IPS-15b (cell line): Measurements from ENCODE around the gene CD55.
"Not testable (repeated sequence)": the region's sequence is repeated elsewhere in the genome, so short reads cannot be mapped to it uniquely, and the experiment has no call there.

Experiments
- H3K27me3 ChIP-seq: one replicate; pipeline ENCODE4 v1.6.1; 2013; ENCODE audit warnings: low read length; ENCODE audit not compliant: control insufficient read depth, insufficient read depth
- H3K36me3 ChIP-seq: one replicate; pipeline ENCODE4 v1.6.1; 2013; ENCODE audit warnings: low read length; ENCODE audit not compliant: control insufficient read depth, insufficient read depth
- H3K4me1 ChIP-seq: one replicate; pipeline ENCODE4 v1.6.1; 2013; ENCODE audit warnings: mild to moderate bottlenecking, low read length; ENCODE audit not compliant: control insufficient read depth, insufficient read depth
- H3K4me3 ChIP-seq: one replicate; pipeline ENCODE4 v1.5.1; 2013; ENCODE audit warnings: low read depth, low read length
- H3K9ac ChIP-seq: one replicate; pipeline ENCODE4 v1.6.1; 2013; ENCODE audit warnings: low read depth, mild to moderate bottlenecking, low read length
- H3K9me3 ChIP-seq: one replicate; pipeline ENCODE4 v1.6.1; 2013; ENCODE audit warnings: mild to moderate bottlenecking, low read length; ENCODE audit not compliant: control insufficient read depth, insufficient read depth

CD55 gene

DNA sequence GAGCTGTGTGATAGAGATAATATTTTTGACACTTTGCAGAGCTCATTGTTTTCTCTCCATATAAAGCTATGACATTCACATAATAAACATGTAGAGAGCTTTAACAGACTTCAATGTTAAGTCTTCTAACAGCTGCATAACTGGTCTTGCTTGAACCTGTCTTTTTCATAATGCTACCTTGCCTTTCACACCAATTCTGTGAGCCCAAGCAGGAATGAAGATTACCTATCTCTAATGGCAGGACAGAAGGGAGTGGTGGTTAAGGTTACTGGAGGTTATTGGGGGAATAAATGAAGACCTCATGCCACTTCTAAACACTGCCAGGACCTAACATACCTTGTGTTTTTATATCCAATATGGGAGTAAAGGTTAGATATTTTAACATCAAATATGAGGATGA is 2.3 kb upstream of the CD55 start:
- Histone ChIP-seq H3K36me3 (no peaks in the 10 kb centered on the region), H3K9ac (no peak overlapping the region)

GRCh38 chr1:207320105-207320504 is 1.4 kb upstream of the CD55 start:
- not testable (repeated sequence) for H3K36me3 ChIP-seq, H3K9me3 ChIP-seq, H3K4me1 ChIP-seq, H3K9ac ChIP-seq, H3K4me3 ChIP-seq, H3K27me3 ChIP-seq

More for the DNA sequence above, 2.3 kb upstream of the CD55 start:
- Histone ChIP-seq H3K4me3 (no peak overlapping the region), H3K9me3 (no peaks in the 10 kb centered on the region), H3K4me1 (no peaks in the 10 kb centered on the region), H3K27me3 (no peaks in the 10 kb centered on the region)

DNA sequence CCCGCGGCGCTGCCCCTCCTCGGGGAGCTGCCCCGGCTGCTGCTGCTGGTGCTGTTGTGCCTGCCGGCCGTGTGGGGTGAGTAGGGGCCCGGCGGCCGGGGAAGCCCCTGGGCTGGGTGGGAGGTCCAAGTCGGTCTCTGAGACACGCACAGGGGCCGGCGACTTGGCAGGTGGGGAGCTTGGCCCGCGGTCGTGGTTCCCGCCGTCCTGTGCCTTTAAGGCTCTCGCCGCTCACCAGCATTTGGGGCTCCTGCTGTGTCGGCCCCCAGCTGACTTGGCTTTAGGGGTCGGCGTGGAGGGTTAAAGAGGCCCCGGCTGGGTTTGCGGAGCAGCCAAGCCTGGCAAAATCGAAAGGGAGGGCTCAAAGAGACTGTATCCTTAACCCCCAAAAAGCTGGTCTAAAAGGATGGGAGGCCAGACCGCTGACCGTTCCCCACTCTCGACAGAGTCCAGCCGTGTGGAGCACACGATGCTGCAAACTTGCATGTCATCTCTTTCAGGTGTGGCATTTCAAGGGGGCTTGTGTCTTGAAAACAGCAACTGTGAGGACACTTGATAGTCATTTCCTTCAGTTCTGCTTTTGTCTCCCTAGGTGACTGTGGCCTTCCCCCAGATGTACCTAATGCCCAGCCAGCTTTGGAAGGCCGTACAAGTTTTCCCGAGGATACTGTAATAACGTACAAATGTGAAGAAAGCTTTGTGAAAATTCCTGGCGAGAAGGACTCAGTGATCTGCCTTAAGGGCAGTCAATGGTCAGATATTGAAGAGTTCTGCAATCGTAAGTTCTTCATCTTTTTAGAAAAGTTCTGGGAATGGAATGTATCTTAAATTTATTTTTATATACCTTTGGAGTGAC is 540 bp downstream of the CD55 start:
- no peaks in the 10 kb centered on the region for H3K27me3 ChIP-seq
- H3K4me1 ChIP-seq, result no peaks in the 10 kb centered on the region
- peak overlapping the region; percentile 82 for H3K4me3 ChIP-seq
- peak overlapping the region; percentile 87 for H3K9ac ChIP-seq
- peaks cover 6% of the 10 kb centered on the region for H3K36me3 ChIP-seq
- no peaks in the 10 kb centered on the region for H3K9me3 ChIP-seq

GRCh38 chr1:207323425-207324225 is 2.1 kb downstream of the CD55 start:
- Histone ChIP-seq H3K4me1 (no peaks in the 10 kb centered on the region), H3K36me3 (peaks cover 7% of the 10 kb centered on the region), H3K9ac (no peak overlapping the region), H3K9me3 (no peaks in the 10 kb centered on the region), H3K4me3 (no peak overlapping the region), H3K27me3 (no peaks in the 10 kb centered on the region)

GRCh38 chr1:207328004-207328403 is 6.5 kb downstream of the CD55 start:
- Histone ChIP-seq H3K27me3 (no peaks in the 10 kb centered on the region), H3K4me3 (no peak overlapping the region), H3K9ac (no peak overlapping the region), H3K4me1 (no peaks in the 10 kb centered on the region), H3K36me3 (peaks cover 7% of the 10 kb centered on the region), H3K9me3 (no peaks in the 10 kb centered on the region)

DNA sequence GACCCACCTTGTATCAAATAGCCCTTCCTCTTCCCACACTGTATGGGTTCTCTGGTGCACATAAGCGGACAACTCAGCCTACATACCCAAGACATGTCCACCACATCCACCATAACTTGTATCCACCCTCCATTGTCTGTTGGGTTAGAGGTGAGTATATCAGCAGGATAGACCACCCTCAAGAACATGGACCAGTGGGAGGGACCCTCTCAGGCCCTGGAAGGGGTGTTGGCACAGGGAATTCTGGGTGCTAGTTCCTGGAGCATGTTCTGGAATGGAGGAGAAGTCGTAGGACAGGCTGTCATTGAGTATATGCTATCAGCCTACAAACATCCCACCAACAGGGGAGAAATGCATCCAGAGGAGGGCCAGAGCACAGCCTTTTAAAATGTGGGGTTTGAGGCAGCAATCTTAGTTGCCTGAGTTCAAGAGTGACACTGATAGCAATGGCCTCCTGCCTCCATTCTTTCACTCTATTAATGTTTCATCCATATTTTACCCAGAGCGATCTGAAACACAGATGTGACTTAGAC is 7.5 kb downstream of the CD55 start:
- no peaks in the 10 kb centered on the region for H3K4me1 ChIP-seq
- H3K9ac ChIP-seq, result no peak overlapping the region
- H3K4me3 ChIP-seq, result no peak overlapping the region
- peaks cover 7% of the 10 kb centered on the region for H3K36me3 ChIP-seq
- H3K9me3 ChIP-seq, result no peaks in the 10 kb centered on the region
- H3K27me3 ChIP-seq, result no peaks in the 10 kb centered on the region

GRCh38 chr1:207329469-207329868 is 8.0 kb downstream of the CD55 start:
- H3K36me3 ChIP-seq, result peaks cover 7% of the 10 kb centered on the region

DNA sequence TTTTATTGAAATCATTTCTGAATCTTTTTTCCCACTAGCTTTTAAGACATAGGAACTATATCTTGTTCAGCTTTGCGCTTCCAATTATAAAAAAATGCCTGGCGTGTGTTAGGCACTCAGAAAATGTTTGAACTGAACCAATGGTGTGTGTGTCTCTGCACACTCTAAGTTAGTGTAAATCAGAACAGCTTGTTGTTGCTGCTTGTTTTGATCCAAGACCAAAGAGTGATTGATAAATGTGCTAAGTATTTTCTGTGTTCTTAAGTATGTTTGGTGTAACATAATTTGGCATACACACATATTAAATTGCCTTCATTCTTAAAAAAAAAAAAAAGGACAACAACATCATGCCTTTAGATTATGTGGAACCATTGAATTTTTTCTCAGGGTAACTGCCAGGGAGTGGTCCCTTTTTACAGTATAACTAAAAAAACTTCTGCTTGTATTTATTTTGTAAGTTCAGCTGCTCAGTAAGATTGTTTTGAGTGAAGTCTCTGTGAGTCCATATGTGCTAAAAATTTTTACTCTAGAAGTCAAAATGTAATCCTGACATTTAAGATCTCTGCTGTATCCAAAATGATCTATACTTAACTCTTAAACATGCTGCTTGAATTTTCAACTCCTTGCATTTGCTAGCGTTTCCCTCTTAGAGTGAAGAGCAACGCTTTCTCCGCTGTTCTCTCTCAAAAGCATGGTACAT is 8.7 kb downstream of the CD55 start:
- Histone ChIP-seq H3K36me3 (peaks cover 7% of the 10 kb centered on the region), H3K4me1 (no peaks in the 10 kb centered on the region), H3K9ac (no peak overlapping the region), H3K4me3 (no peak overlapping the region), H3K27me3 (no peaks in the 10 kb centered on the region), H3K9me3 (no peaks in the 10 kb centered on the region)

More at GRCh38 chr1:207329469-207329868, 8.0 kb downstream of the CD55 start:
- Histone ChIP-seq H3K4me1 (no peaks in the 10 kb centered on the region), H3K9ac (no peak overlapping the region), H3K27me3 (no peaks in the 10 kb centered on the region), H3K9me3 (no peaks in the 10 kb centered on the region), H3K4me3 (no peak overlapping the region)

GRCh38 chr1:207331354-207332313 is 10.2 kb downstream of the CD55 start:
- Histone ChIP-seq H3K9ac (no peak overlapping the region), H3K4me1 (no peaks in the 10 kb centered on the region), H3K9me3 (no peaks in the 10 kb centered on the region), H3K27me3 (no peaks in the 10 kb centered on the region), H3K36me3 (peaks cover 5% of the 10 kb centered on the region), H3K4me3 (no peak overlapping the region)

GRCh38 chr1:207333009-207333600 is 11.6 kb downstream of the CD55 start:
- H3K4me1 ChIP-seq, result no peaks in the 10 kb centered on the region
- H3K9me3 ChIP-seq, result no peaks in the 10 kb centered on the region
- peaks cover 8% of the 10 kb centered on the region for H3K36me3 ChIP-seq
- H3K4me3 ChIP-seq, result no peak overlapping the region
- H3K9ac ChIP-seq, result no peak overlapping the region
- H3K27me3 ChIP-seq, result no peaks in the 10 kb centered on the region
